NT2/D1 (cell line): ENCODE data around the gene HACD2.
"Not testable (repeated sequence)": the region's sequence is repeated elsewhere in the genome, so short reads cannot be mapped to it uniquely, and the experiment has no call there.

Experiments
- YY1 ChIP-seq: IDR thresholded peaks from 2 replicates; pipeline ENCODE4 v1.6.1; 2011; ENCODE audit not compliant: insufficient read length, insufficient read depth
- ZNF274 ChIP-seq: IDR thresholded peaks from 2 replicates; pipeline ENCODE4 v1.6.1; 2011; ENCODE audit warnings: mild to moderate bottlenecking, low read depth, low read length

GRCh38 chr3:123487063-123487462, 97.8 kb downstream of the HACD2 start:
- TF ChIP-seq YY1, ZNF274: not testable (repeated sequence)
